GM19395 (cell line): ENCODE data around the gene CST5.
"Not testable (repeated sequence)": the region's sequence is repeated elsewhere in the genome, so short reads cannot be mapped to it uniquely, and the experiment has no call there.

Experiments used
- ATAC-seq: cut with Tn5 transposase; IDR thresholded peaks from one replicate; pipeline ENCODE4 v1.9.1; 2021; ENCODE audit warnings: mild to moderate bottlenecking, moderate library complexity; ENCODE audit not compliant: unreplicated experiment

The CST5 gene

GRCh38 chr20:23879328-23879798, at the start of gene CST5:
Gene CST5 (minus strand): TSS chr20:23879748. CDS start chr20:23879676, 72 bp downstream.
- ATAC-seq: no peak

GRCh38 chr20:23928788-23929187, 49.2 kb upstream of the CST5 start:
- ATAC-seq: no peak

GRCh38 chr20:23928353-23928752, 48.8 kb upstream of the CST5 start:
- ATAC-seq: no peak

GRCh38 chr20:23926944-23927872, 47.7 kb upstream of the CST5 start:
- no peak for ATAC-seq

GRCh38 chr20:23926526-23926880, 47.0 kb upstream of the CST5 start:
- no peak for ATAC-seq

GRCh38 chr20:23925789-23926525, 46.4 kb upstream of the CST5 start:
- ATAC-seq: no peak

- ATAC-seq: no peak
Measured at GRCh38 chr20:23924751-23925150, 45.2 kb upstream of the CST5 start.

- no peak for ATAC-seq
Measured at GRCh38 chr20:23923891-23924435, 44.4 kb upstream of the CST5 start.

- ATAC-seq: no peak
Measured at GRCh38 chr20:23923311-23923710, 43.8 kb upstream of the CST5 start.

GRCh38 chr20:23920408-23921325, 41.1 kb upstream of the CST5 start:
- no peak for ATAC-seq

GRCh38 chr20:23918896-23919295, 39.3 kb upstream of the CST5 start:
- no peak for ATAC-seq

- ATAC-seq: no peak
Measured at GRCh38 chr20:23918101-23918862, 38.7 kb upstream of the CST5 start.

- no peak for ATAC-seq
Measured at GRCh38 chr20:23917024-23917725, 37.6 kb upstream of the CST5 start.

- no peak for ATAC-seq
Measured at GRCh38 chr20:23915844-23916243, 36.3 kb upstream of the CST5 start.

- not testable (repeated sequence) for ATAC-seq
Measured at GRCh38 chr20:23914469-23914868, 34.9 kb upstream of the CST5 start.

- no peak for ATAC-seq
Measured at GRCh38 chr20:23910210-23910609, 30.7 kb upstream of the CST5 start.

GRCh38 chr20:23909390-23909789, 29.8 kb upstream of the CST5 start:
- no peak for ATAC-seq

GRCh38 chr20:23907579-23907978, 28.0 kb upstream of the CST5 start:
- no peak for ATAC-seq

- ATAC-seq: not testable (repeated sequence)
Measured at GRCh38 chr20:23902396-23902795, 22.8 kb upstream of the CST5 start.
